CD14-positive monocyte (primary cell): Measurements from ENCODE around the gene CPLX4. TPM values are rescaled to one million over a fixed set of nuclear protein-coding genes. Genes with fewer than 3 reads are reported as not detected.

ENCODE experiments used
- DNase-seq, 3 donors: peaks; one replicate each; pipeline ENCODE4 v3.0.0-alpha.2; 2011 to 2022
- H2AFZ ChIP-seq: 2 replicates; pipeline ENCODE4 v1.6.0; 2012; ENCODE audit warnings: mild to moderate bottlenecking, low read depth, low read length, inconsistent platforms; ENCODE audit not compliant: insufficient read depth, poor library complexity, severe bottlenecking
- H3K27ac ChIP-seq, 2 donors: 1 replicate in 1 of 2; 2 replicates in 1 of 2; pipeline ENCODE4 v1.5.1; 2012 to 2013; ENCODE audit warnings: low read length in 2 of 2, control low read depth in 1 of 2, inconsistent platforms in 1 of 2, low read depth in 1 of 2, mild to moderate bottlenecking in 1 of 2
- H3K27me3 ChIP-seq, 2 donors: one replicate each; pipeline versions ENCODE4 v1.6.0 to v1.6.1; 2011 to 2013; ENCODE audit warnings: low read length in 2 of 2; ENCODE audit not compliant: control insufficient read depth in 2 of 2, insufficient read depth in 2 of 2
- H3K36me3 ChIP-seq, 2 donors: replicated peaks in 1 of 2; 1 replicate in 1 of 2; 2 replicates in 1 of 2; pipeline versions ENCODE4 v1.5.1 to v1.6.1; 2012 to 2013; ENCODE audit warnings: low read length in 2 of 2, control low read depth in 1 of 2, inconsistent platforms in 1 of 2, mild to moderate bottlenecking in 1 of 2; ENCODE audit not compliant: insufficient read depth in 2 of 2, control insufficient read depth in 1 of 2
- H3K4me1 ChIP-seq, 2 donors: 1 replicate in 1 of 2; 2 replicates in 1 of 2; pipeline versions ENCODE4 v1.5.1 to v1.6.1; 2012 to 2013; ENCODE audit warnings: low read length in 2 of 2, control low read depth in 1 of 2, inconsistent platforms in 1 of 2, mild to moderate bottlenecking in 1 of 2, moderate library complexity in 1 of 2; ENCODE audit not compliant: insufficient read depth in 2 of 2, control insufficient read depth in 1 of 2
- H3K4me2 ChIP-seq: replicated peaks from 2 replicates; pipeline ENCODE3; 2012; ENCODE audit warnings: low read length, moderate library complexity, mild to moderate bottlenecking; ENCODE audit not compliant: poor library complexity, severe bottlenecking; ENCODE audit errors: extremely low read depth
- H3K4me3 ChIP-seq, 3 experiments: fragments of 200-600 bp in 1 of 3; sonication (generic) in 1 of 3; replicated peaks in 1 of 3; 1 replicate in 2 of 3; 2 replicates in 1 of 3; pipeline ENCODE4 v1.5.1; 2011 to 2013; ENCODE audit warnings: low read length in 3 of 3, mild to moderate bottlenecking in 3 of 3, control low read depth in 2 of 3, low read depth in 2 of 3, inconsistent platforms in 1 of 3, moderate library complexity in 1 of 3
- H3K79me2 ChIP-seq: 2 replicates; pipeline ENCODE4 v1.6.0; 2012; ENCODE audit warnings: mild to moderate bottlenecking, control low read depth, inconsistent platforms, low read length, moderate library complexity; ENCODE audit not compliant: insufficient read depth
- H3K9ac ChIP-seq: 2 replicates; pipeline ENCODE4 v1.6.0; 2017; ENCODE audit warnings: low read length, mild to moderate bottlenecking; ENCODE audit not compliant: insufficient read depth, poor library complexity, severe bottlenecking
- H3K9me3 ChIP-seq, 2 donors: replicated peaks in 1 of 2; 1 replicate in 1 of 2; 2 replicates in 1 of 2; pipeline versions ENCODE4 v1.5.1 to v1.6.1; 2012 to 2013; ENCODE audit warnings: low read length in 2 of 2, control low read depth in 1 of 2; ENCODE audit not compliant: control insufficient read depth in 1 of 2, insufficient read depth in 1 of 2
- H4K20me1 ChIP-seq: 2 replicates; pipeline ENCODE4 v1.6.0; 2012; ENCODE audit warnings: mild to moderate bottlenecking, low read length, control low read depth, moderate library complexity; ENCODE audit not compliant: insufficient read depth
- H3K27ac Mint-ChIP-seq, 7 donors: one replicate each; pipeline ENCODE4 v1.8.0; 2020; ENCODE audit warnings: mild to moderate bottlenecking in 7 of 7, mixed read lengths in 7 of 7, moderate library complexity in 6 of 7, inconsistent platforms in 2 of 7
- H3K27me3 Mint-ChIP-seq, 3 donors: one replicate each; pipeline ENCODE4 v1.8.0; 2021 to 2022; ENCODE audit warnings: low read depth in 3 of 3, mild to moderate bottlenecking in 3 of 3, mixed read lengths in 3 of 3, moderate library complexity in 3 of 3, inconsistent platforms in 1 of 3
- H3K36me3 Mint-ChIP-seq, 2 donors: one replicate each; pipeline ENCODE4 v1.8.0; 2020; ENCODE audit warnings: mixed read lengths in 2 of 2, inconsistent platforms in 1 of 2, mild to moderate bottlenecking in 1 of 2
- H3K4me1 Mint-ChIP-seq: one replicate; pipeline ENCODE4 v1.8.0; 2020; ENCODE audit warnings: mild to moderate bottlenecking, mixed read lengths
- H3K4me3 Mint-ChIP-seq, 2 donors: one replicate each; pipeline ENCODE4 v1.8.0; 2020; ENCODE audit warnings: mild to moderate bottlenecking in 2 of 2, mixed read lengths in 2 of 2, moderate library complexity in 1 of 2
- H3K9me3 Mint-ChIP-seq, 7 donors: one replicate each; pipeline ENCODE4 v1.8.0; 2020 to 2022; ENCODE audit warnings: mixed read lengths in 7 of 7, mild to moderate bottlenecking in 6 of 7, moderate library complexity in 6 of 7, inconsistent platforms in 2 of 7
- WGBS: methylation state at CpG from one replicate; pipeline ENCODE4 v1.1.5; 2013; ENCODE audit warnings: missing lambda C conversion rate; ENCODE audit not compliant: insufficient coverage; 5-methylcytosine and 5-hydroxymethylcytosine counted together
- intact Hi-C, 2 donors: fragments of 100-400 bp; cut with micrococcal nuclease; formaldehyde crosslinking; loops; one replicate each; pipeline versions ENCODE4 v1.15.0 to v1.15.1; 2023
- polyA plus RNA-seq, 3 donors: library from polyadenylated mRNA; depleted of rRNA in 1 of 3; unstranded in 2 of 3; stranded (reverse) in 1 of 3; fragments of 300-500 nt in 2 of 3; fragments of >200 nt in 1 of 3; fragmentation: Illumina TruSeq in 2 of 3; gene quantifications; 1 replicate in 2 of 3; 2 replicates in 1 of 3; pipeline ENCODE4 v1.2.3, GENCODE V29; 2012 to 2021
- TF ChIP-seq, protein P1 (sequence below): fragments of 200-600 bp; IDR thresholded peaks from one replicate; pipeline ENCODE4 v1.8.0; 2022; ENCODE audit warnings: antibody characterized with exemption, mild to moderate bottlenecking

CPLX4 gene
- polyA plus RNA-seq, 3 donors = not detected

DNA sequence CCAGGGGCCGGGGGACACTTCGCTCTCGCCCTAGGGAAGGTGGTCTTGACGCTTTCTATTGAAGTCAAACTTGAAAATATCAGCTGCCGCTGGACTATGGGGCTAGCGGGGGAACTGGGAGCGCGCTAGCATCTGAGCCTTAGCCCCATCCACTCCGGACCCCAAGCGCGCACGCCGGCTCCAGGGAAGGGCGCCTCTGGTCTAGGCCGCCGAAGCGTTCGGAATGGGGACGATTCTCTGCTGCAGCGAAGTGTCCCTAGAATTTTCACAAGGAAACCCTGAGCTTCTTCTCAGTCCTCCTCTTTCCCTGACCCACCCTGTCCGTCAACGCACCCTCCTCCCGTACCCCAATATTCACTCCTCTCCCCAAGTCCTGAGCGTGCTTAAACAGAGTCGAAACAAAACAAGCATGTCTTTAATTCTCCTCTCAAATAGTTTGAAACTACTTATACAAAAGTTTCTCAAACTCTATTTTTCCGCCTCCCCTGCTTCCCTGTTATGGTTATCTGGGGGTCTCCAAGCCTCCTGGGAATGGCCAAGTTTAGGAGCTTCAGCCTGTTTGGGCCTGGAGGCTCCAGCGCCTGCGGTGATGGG lies 50.2 kb downstream of the CPLX4 start:
- H3K4me3 ChIP-seq = no peak overlapping the region
- intact Hi-C loops = no loop called here
- H2AFZ ChIP-seq = no peak overlapping the region
- DNase-seq = no peak
- no peak overlapping the region for H3K27ac ChIP-seq
- H4K20me1 ChIP-seq = no peaks in the 10 kb centered on the region
- H3K4me1 ChIP-seq = peaks cover 0 to 14% of the 10 kb centered on the region in 2 donors
- Mint-ChIP-seq H3K4me3 (peak overlapping the region in 1 of 2 donors; percentile 87), H3K9me3 (peaks cover 0 to 42% (median 27%) of the 10 kb centered on the region in 7 donors), H3K27me3 (peaks cover 89 to 96% (median 92%) of the 10 kb centered on the region in 3 donors), H3K36me3 (peaks cover 0 to 9% of the 10 kb centered on the region in 2 donors), H3K4me1 (peaks cover 30% of the 10 kb centered on the region), H3K27ac (peak overlapping the region in 1 of 7 donors; percentile 12)
- H3K9ac ChIP-seq = no peak overlapping the region
- no peaks in the 10 kb centered on the region for H3K36me3 ChIP-seq
- H3K27me3 ChIP-seq = peaks cover 91 to 97% of the 10 kb centered on the region in 2 donors
- no peaks in the 10 kb centered on the region for H3K79me2 ChIP-seq
- TF ChIP-seq, protein P1, sequence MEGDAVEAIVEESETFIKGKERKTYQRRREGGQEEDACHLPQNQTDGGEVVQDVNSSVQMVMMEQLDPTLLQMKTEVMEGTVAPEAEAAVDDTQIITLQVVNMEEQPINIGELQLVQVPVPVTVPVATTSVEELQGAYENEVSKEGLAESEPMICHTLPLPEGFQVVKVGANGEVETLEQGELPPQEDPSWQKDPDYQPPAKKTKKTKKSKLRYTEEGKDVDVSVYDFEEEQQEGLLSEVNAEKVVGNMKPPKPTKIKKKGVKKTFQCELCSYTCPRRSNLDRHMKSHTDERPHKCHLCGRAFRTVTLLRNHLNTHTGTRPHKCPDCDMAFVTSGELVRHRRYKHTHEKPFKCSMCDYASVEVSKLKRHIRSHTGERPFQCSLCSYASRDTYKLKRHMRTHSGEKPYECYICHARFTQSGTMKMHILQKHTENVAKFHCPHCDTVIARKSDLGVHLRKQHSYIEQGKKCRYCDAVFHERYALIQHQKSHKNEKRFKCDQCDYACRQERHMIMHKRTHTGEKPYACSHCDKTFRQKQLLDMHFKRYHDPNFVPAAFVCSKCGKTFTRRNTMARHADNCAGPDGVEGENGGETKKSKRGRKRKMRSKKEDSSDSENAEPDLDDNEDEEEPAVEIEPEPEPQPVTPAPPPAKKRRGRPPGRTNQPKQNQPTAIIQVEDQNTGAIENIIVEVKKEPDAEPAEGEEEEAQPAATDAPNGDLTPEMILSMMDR = no peak
- WGBS = 7% methylated on average over 28 of the region's 28 CpGs
- no peak overlapping the region for H3K4me2 ChIP-seq
- H3K9me3 ChIP-seq = peaks cover 3 to 63% of the 10 kb centered on the region in 2 donors

DNA sequence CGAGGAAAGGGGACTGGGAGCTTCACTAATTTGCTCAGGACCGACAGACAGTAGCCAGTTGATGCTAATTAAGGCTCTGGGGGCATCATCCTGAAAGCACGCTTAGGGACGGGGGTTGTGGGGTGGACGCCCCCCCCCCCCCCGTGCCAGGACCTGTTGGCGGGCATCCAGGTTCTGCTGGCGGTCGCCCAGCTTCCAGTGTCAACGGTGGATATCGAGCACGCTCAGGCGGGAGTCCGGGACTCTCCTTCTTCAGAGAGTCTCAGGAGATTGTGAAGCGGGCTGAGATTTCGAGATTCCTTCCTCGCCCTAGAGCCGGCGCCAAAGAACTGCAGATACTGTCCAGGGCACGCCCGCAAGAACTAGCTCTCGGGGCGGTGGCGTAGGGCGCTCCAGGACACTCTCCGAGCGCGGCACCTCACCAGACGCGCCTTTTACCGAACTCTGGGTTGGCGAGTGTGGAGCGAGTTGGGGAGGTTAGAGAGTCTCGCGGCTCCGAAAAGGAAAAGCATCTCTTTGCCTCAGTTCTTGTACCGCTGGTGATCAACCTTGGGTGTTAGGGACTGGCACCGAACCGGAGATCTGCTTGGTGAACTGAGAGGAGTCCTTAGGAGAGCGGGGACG lies 50.8 kb downstream of the CPLX4 start:
- peaks cover 3 to 63% of the 10 kb centered on the region in 2 donors for H3K9me3 ChIP-seq
- H2AFZ ChIP-seq = no peak overlapping the region
- H3K27ac Mint-ChIP-seq = no peak overlapping the region
- H4K20me1 ChIP-seq = no peaks in the 10 kb centered on the region
- peaks cover 0 to 42% (median 32%) of the 10 kb centered on the region in 7 donors for H3K9me3 Mint-ChIP-seq
- intact Hi-C loops = no loop called here
- WGBS = 4% methylated on average over 37 of the region's 41 CpGs
- peaks cover 0 to 8% of the 10 kb centered on the region in 2 donors for H3K4me1 ChIP-seq
- peaks cover 95 to 97% (median 97%) of the 10 kb centered on the region in 3 donors for H3K27me3 Mint-ChIP-seq
- H3K4me1 Mint-ChIP-seq = peaks cover 30% of the 10 kb centered on the region
- H3K27me3 ChIP-seq = peaks cover 93 to 98% of the 10 kb centered on the region in 2 donors
- no peak overlapping the region for H3K27ac ChIP-seq
- H3K36me3 Mint-ChIP-seq = peaks cover 0 to 9% of the 10 kb centered on the region in 2 donors
- TF ChIP-seq, protein P1 = no peak
- no peak overlapping the region for H3K9ac ChIP-seq
- H3K4me2 ChIP-seq = no peak overlapping the region
- peak overlapping the region in 1 of 2 donors; percentile 87 for H3K4me3 Mint-ChIP-seq
- no peak for DNase-seq
- H3K36me3 ChIP-seq = no peaks in the 10 kb centered on the region
- no peaks in the 10 kb centered on the region for H3K79me2 ChIP-seq
- no peak overlapping the region for H3K4me3 ChIP-seq
